ENCODE data around the gene TSPAN31.
A peak's percentile ranks its signal among the peaks of the same experiment; 100 is the strongest.

Gene TSPAN31

DNA sequence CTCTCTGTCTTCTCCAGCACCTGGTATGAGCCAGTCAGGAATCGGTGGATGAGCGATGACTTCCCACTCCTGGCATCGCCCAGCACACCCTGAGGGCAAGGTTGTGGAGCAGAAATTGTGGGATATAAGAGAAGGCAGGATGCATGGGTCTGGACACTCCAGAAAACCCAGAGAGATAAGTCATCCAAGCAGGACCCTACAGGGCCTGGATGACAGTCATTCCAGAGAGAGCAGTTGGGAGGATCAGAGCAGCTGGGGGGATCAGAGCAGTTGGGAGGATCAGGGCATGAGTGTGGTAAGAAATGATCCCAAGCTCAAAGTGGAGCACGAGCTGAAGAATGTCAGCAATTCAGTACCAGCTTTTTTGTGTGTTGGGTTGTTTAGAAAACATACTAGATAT, 10.2 kb upstream of the TSPAN31 start:
- TF ChIP-seq, protein P1, sequence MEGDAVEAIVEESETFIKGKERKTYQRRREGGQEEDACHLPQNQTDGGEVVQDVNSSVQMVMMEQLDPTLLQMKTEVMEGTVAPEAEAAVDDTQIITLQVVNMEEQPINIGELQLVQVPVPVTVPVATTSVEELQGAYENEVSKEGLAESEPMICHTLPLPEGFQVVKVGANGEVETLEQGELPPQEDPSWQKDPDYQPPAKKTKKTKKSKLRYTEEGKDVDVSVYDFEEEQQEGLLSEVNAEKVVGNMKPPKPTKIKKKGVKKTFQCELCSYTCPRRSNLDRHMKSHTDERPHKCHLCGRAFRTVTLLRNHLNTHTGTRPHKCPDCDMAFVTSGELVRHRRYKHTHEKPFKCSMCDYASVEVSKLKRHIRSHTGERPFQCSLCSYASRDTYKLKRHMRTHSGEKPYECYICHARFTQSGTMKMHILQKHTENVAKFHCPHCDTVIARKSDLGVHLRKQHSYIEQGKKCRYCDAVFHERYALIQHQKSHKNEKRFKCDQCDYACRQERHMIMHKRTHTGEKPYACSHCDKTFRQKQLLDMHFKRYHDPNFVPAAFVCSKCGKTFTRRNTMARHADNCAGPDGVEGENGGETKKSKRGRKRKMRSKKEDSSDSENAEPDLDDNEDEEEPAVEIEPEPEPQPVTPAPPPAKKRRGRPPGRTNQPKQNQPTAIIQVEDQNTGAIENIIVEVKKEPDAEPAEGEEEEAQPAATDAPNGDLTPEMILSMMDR (IDR thresholded peaks at IDR 0.05; ENCODE audit: low read depth, low read length): no peak

DNA sequence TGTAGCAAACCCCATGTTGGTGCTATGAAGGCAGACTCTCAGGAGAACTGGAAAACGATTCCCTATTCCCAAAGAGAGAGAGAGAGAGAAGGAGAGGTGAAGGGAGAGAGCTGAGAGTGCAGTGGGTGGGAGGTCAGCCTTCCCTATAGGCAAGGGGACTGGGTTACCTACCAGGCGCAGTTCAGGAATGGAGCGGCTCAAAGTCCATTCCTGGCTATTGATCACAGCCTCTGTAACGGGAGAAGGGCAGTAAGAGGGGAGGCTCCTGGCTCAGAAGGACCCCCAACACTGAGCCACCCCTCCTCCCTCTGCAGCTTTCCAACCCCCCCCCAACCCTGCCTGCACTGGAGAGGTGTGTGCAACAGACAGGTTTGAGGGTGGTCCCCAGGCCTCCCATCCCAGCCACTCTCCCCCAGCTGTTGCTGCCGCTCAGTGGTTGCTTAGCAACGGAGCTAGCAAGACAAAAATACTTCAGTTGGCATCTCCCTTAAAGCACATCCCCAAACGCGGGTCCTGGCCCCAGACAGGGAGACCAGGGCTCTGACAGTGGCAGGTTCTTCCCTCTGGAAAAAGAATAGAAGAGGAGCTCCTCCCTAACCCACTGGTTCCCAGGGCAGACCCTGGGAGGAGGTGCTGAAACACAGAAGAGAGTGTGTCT, 9.5 kb upstream of the TSPAN31 start:
- DNase-seq (ENCODE audit: extremely low read depth, low read depth): no peak
- TF ChIP-seq, protein P1 (IDR thresholded peaks at IDR 0.05; ENCODE audit: low read depth, low read length): no peak

More for the DNA sequence above, 10.2 kb upstream of the TSPAN31 start:
- DNase-seq (ENCODE audit: extremely low read depth, low read depth): no peak

DNA sequence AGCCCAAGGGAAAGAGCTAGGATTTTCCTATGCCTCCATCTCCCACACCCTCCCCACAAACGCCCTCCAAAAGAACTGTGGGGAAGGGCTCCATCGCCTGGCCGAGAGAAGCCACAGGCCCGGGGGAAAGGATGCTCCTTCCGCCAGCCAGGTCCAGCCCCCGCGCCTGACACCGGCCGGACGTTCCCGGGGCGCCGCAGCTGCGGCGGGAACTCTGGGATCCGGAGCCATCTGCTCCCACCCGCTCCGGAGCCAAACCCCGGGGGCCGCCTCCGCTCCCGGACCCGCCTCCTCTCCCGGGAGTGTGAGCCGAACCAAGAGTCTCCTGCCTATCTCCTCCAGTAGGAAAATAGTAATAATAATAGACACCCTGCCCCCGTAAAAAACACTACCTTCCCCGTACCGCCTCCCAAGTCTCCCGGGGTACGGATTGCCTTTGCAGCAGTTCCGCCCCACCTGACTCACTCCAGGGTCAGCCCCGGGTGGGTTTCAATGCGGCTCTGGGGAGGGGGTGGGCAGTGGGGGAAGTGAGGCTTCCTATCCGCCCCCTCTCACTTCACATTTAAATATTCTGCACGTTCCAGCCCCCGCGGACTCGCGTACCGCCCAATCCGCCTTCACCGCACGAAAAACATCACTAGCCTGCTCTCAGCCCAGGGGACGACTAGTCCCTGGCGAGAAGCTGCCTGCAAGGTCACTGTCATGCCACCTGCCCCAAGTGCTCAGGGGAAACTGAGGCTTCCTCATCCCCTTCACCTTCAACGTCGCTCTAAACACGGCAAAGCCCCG, 8.7 kb upstream of the TSPAN31 start:
- TF ChIP-seq, protein P1 (IDR thresholded peaks at IDR 0.05; ENCODE audit: low read depth, low read length): peak; percentile 33
- no peak for DNase-seq (ENCODE audit: extremely low read depth, low read depth)

DNA sequence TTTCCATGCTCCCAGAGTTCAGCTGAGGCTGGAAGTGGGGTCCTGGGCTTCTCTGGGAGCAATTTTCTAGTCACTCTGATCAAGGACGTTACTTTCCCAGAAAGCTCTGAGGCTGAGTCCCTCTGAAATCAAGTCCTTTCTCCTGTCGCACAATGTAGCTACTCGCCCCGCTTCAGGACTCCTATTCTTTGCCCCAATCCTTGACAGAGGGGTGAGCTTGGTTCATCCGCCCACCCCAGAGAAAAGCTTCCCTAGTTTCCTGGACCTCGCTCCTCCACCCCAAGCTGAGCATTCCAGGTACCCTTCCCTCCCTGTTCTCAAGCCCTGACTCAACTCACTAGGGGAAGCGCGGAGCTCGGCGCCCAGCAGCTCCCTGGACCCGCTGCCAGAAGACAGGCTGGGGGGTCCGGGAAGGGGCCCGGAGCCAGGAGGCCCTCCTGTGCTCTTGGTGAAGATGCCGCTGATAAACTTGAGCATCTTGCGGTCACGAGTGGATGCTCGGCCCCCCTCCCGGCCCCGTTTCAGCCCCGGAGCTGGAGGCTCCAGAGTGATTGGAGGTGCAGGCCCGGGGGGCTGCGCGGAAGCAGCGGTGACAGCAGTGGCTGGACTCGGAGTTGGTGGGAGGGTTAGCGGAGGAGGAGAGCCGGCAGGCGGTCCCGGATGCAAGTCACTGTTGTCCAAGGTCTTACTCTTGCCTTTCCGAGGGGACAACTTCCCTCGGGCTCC, 7.9 kb upstream of the TSPAN31 start:
- no peak for DNase-seq (ENCODE audit: extremely low read depth, low read depth)

DNA sequence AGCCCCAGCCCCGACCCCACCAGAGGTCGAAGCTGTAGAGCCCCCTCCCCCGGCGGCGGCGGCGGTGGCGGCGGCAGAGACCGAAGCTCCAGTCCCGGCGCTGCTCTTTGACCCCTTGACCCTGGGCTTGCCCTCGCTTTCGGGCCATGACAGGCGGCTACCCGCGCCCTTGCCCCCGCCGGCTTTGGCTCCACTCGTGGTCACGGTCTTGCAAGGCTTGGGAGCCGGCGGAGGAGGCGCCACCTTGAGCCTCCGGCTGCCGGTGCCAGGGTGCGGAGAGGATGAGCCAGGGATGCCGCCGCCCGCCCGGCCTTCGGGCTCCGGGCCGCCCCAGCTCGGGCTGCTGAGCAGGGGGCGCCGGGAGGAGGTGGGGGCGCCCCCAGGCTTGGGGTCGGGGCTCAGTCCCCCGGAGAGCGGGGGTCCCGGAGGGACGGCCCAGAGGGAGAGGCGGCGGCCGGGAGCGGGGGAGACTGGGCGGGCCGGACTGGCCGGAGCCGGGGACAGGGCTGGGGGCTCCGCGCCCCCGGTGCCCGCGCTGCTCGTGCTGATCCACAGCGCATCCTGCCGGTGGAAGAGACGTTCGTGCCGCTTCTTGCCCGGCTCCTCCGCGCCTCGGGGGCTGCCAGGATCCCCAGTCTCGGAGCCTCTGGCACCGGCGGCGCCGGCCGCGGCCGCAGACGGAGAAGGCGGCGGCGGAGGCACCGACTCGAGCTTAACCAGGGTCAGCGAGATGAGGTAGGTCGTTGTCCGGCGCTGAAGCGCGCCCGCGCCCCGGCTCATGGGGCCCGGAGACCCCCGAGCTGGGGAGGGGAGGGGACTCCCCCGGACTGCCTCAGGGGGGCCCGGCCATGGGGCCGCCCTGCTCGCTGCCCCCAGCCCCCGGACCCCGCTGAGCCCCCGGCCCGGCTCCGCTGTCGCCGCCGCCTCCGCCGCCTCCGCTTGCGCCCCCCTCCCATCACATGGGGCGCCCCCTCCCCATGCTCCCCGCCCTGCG, 7.1 kb upstream of the TSPAN31 start:
- DNase-seq (ENCODE audit: extremely low read depth, low read depth): no peak
- TF ChIP-seq, protein P1 (IDR thresholded peaks at IDR 0.05; ENCODE audit: low read depth, low read length): peak; percentile 31

More for the DNA sequence above, 7.9 kb upstream of the TSPAN31 start:
- TF ChIP-seq, protein P1 (IDR thresholded peaks at IDR 0.05; ENCODE audit: low read depth, low read length): no peak

DNA sequence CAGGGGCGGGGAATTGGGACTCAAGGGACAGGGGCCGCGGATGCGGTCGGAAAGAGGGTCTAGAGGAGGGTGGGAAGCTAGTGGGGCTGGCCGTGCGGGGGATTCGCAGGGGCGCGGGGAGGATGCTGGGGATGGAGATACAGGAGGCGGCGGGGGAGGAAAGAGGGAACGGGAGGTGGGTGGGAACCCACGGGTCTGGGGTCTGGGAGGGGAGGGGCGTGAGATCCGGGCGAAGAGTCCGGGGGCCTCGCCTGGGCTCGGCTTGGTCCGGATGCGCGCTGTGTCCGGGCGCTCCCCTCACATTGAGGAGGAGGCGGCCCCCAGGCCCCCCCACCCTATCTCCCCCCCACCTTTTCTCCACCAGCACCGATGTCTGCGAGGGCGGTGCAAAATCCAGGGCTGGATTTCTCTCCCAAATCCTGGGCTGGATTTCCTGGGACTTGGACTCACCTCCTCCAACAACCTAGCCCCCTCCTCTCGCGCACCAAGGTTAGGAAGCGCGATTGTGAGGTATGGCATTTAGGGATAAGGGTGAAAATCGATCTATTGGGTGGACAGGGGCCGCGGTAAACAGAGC, 6.1 kb upstream of the TSPAN31 start, which contains the start of gene AGAP2:
TSS of gene AGAP2 (minus strand) at position 82 of the 577 bp plus-strand sequence. CDS start 496 bp downstream, outside the sequence.
- TF ChIP-seq, protein P1 (IDR thresholded peaks at IDR 0.05; ENCODE audit: low read depth, low read length): no peak
- DNase-seq (ENCODE audit: extremely low read depth, low read depth): no peak
